ENCODE data around the gene DPRX. TPM values are rescaled to one million over a fixed set of nuclear protein-coding genes. Genes with fewer than 3 reads are reported as not detected.
"Not testable (repeated sequence)": the region's sequence is repeated elsewhere in the genome, so short reads cannot be mapped to it uniquely, and the experiment has no call there.

The DPRX gene
- total RNA-seq, 1 experiment from 2014 or later: not detected

- H3K9me3 Mint-ChIP-seq: 0 out of 2 replicates have a peak, but pooled peaks cover 3% of the 10 kb centered on the region
- DNase-seq (ENCODE audit: low spot score): no peak
- no peak for ATAC-seq
- TF ChIP-seq NR3C1 (CRISPR knock-in tag; conservative IDR thresholded peaks at IDR 0.05; ENCODE audit: low read depth) (no peak), ZNF121 (CRISPR knock-in tag; IDR thresholded peaks at IDR 0.05) (peak; percentile 84)
- H3K27me3 Mint-ChIP-seq (ENCODE audit: low read depth): no peaks in the 10 kb centered on the region
- H3K4me3 Mint-ChIP-seq: no peak overlapping the region
- H3K27ac Mint-ChIP-seq: no peak overlapping the region
- H3K4me1 Mint-ChIP-seq: peaks cover 61% of the 10 kb centered on the region
- CTCF ChIA-PET: interaction anchor here (0.9 to 1.8 kb wide), 3 partner anchors 10 to 129 kb away, joined by 3 to 8 read pairs (median 5); no protein-coding TSS in a partner anchor
- H3K36me3 Mint-ChIP-seq: peaks cover 4% of the 10 kb centered on the region; the same call in 1 of the 2 replicates
- POLR2A ChIA-PET: interaction anchor here (0.9 kb wide), 1 partner anchor 69 kb away, joined by 3 read pairs; no protein-coding TSS in a partner anchor
Observed at GRCh38 chr19:53664152-53664551, 32.4 kb downstream of the DPRX start.

GRCh38 chr19:53664760-53665159, 33.0 kb downstream of the DPRX start:
- TF ChIP-seq SP1 (CRISPR knock-in tag; conservative IDR thresholded peaks at IDR 0.05) (0 out of 2 replicates have a peak, but pooled peaks have one; percentile 17), ZNF281 (CRISPR knock-in tag; IDR thresholded peaks at IDR 0.05) (no peak)
- no peak; the same call in 1 of the 2 replicates for ATAC-seq
- DNase-seq (ENCODE audit: low spot score): peak; percentile 29
- no peak overlapping the region for H3K4me3 Mint-ChIP-seq
- POLR2A ChIA-PET: interaction anchor here (0.9 kb wide), 1 partner anchor 69 kb away, joined by 3 read pairs; no protein-coding TSS in a partner anchor
- H3K36me3 Mint-ChIP-seq: peaks cover 4% of the 10 kb centered on the region; the same call in 1 of the 2 replicates
- H3K27me3 Mint-ChIP-seq (ENCODE audit: low read depth): no peaks in the 10 kb centered on the region
- peaks cover 62% of the 10 kb centered on the region for H3K4me1 Mint-ChIP-seq
- CTCF ChIA-PET: interaction anchor here (0.6 to 1.8 kb wide), 7 partner anchors 10 to 786 kb away, joined by 3 to 8 read pairs (median 3); no protein-coding TSS in a partner anchor
- H3K9me3 Mint-ChIP-seq: 0 out of 2 replicates have a peak, but pooled peaks cover 3% of the 10 kb centered on the region
- H3K27ac Mint-ChIP-seq: peak overlapping the region; percentile 97

- H3K27me3 Mint-ChIP-seq (ENCODE audit: low read depth); POLR2A ChIA-PET; H3K36me3 Mint-ChIP-seq; CTCF ChIA-PET; DNase-seq (ENCODE audit: low spot score); H3K27ac Mint-ChIP-seq; H3K4me3 Mint-ChIP-seq; H3K9me3 Mint-ChIP-seq: not testable (repeated sequence)
- ATAC-seq: peak; percentile 62
- peaks cover 60% of the 10 kb centered on the region for H3K4me1 Mint-ChIP-seq
Observed at GRCh38 chr19:53666331-53666730, 34.5 kb downstream of the DPRX start.

GRCh38 chr19:53668804-53669203, 37.0 kb downstream of the DPRX start:
- H3K4me3 Mint-ChIP-seq; H3K27me3 Mint-ChIP-seq (ENCODE audit: low read depth); H3K36me3 Mint-ChIP-seq; H3K9me3 Mint-ChIP-seq; POLR2A ChIA-PET: not testable (repeated sequence)
- Mint-ChIP-seq H3K27ac (peak overlapping the region; percentile 93), H3K4me1 (peaks cover 57% of the 10 kb centered on the region)
- peak; percentile 16 for DNase-seq (ENCODE audit: low spot score)
- peak; percentile 51 for ATAC-seq
- TF ChIP-seq ZNF121 (CRISPR knock-in tag; IDR thresholded peaks at IDR 0.05): peak; percentile 64; the same call in 1 of the 2 replicates
- CTCF ChIA-PET: interaction anchor here (1.2 to 2.0 kb wide), 2 partner anchors 10 to 78 kb away, joined by 3 to 4 read pairs; no protein-coding TSS in a partner anchor

GRCh38 chr19:53670345-53670744, 38.5 kb downstream of the DPRX start:
- CTCF ChIA-PET: interaction anchor here (1.0 kb wide), 1 partner anchor 77 kb away, joined by 4 read pairs; no protein-coding TSS in a partner anchor
- H3K9me3 Mint-ChIP-seq: no peaks in the 10 kb centered on the region
- H3K36me3 Mint-ChIP-seq: peaks cover 17% of the 10 kb centered on the region
- POLR2A ChIA-PET: no interaction called here
- H3K27me3 Mint-ChIP-seq (ENCODE audit: low read depth): no peaks in the 10 kb centered on the region
- no peak for ATAC-seq
- H3K4me1 Mint-ChIP-seq: peaks cover 52% of the 10 kb centered on the region
- H3K27ac Mint-ChIP-seq: peak overlapping the region; percentile 81
- H3K4me3 Mint-ChIP-seq: no peak overlapping the region
- DNase-seq (ENCODE audit: low spot score): no peak
- TF ChIP-seq USF1 (CRISPR knock-in tag; IDR thresholded peaks at IDR 0.05): no peak
- TF ChIP-seq JAZF1 (CRISPR knock-in tag; IDR thresholded peaks at IDR 0.05): no peak
- TF ChIP-seq ZNF281 (CRISPR knock-in tag; IDR thresholded peaks at IDR 0.05): no peak
- no peak for TF ChIP-seq STAT6 (CRISPR knock-in tag; conservative IDR thresholded peaks at IDR 0.05; ENCODE audit: low read depth)
- TF ChIP-seq ZSCAN18 (CRISPR knock-in tag; IDR thresholded peaks at IDR 0.05): no peak
- no peak for TF ChIP-seq E2F5 (CRISPR knock-in tag; IDR thresholded peaks at IDR 0.05)
- no peak for TF ChIP-seq ATF2 (CRISPR knock-in tag; IDR thresholded peaks at IDR 0.05; ENCODE audit: borderline replicate concordance, low read depth)

All from WTC11 (cell line).